Fibroblast of the aortic adventitia (primary cell): ENCODE data around the gene TULP3. TPM values are rescaled to one million over a fixed set of nuclear protein-coding genes. Genes with fewer than 3 reads are reported as not detected.

Experiments
- DNase-seq: peaks from one replicate; pipeline ENCODE4 v3.0.0-alpha.2; 2010; ENCODE audit warnings: low read depth
- H3K4me3 ChIP-seq: 2 replicates; pipeline ENCODE4 v1.5.1; 2011; ENCODE audit warnings: low read depth, mild to moderate bottlenecking, control low read depth, low read length, moderate library complexity
- CTCF ChIP-seq: IDR thresholded peaks from 2 replicates; pipeline ENCODE4 v1.5.1; 2011; ENCODE audit warnings: mild to moderate bottlenecking, low read length, control low read depth, inconsistent platforms; ENCODE audit not compliant: insufficient read depth
- total RNA-seq: library from RNA; depleted of rRNA; stranded (reverse); fragments of >200 nt; gene quantifications from 2 replicates; pipeline ENCODE4 v1.2.3, GENCODE V29; 2012; ENCODE audit warnings: low replicate concordance

Gene TULP3
- total RNA-seq, 1 donor, result 56.6 TPM

- no peak for TF ChIP-seq CTCF
- no peak for DNase-seq
- no peak overlapping the region for H3K4me3 ChIP-seq
These were observed 48.5 kb downstream of the TULP3 start for GRCh38 chr12:2939191-2939590.

GRCh38 chr12:2940564-2940963 is 49.9 kb downstream of the TULP3 start:
- no peak for TF ChIP-seq CTCF
- DNase-seq, result no peak
- no peak overlapping the region for H3K4me3 ChIP-seq

DNA sequence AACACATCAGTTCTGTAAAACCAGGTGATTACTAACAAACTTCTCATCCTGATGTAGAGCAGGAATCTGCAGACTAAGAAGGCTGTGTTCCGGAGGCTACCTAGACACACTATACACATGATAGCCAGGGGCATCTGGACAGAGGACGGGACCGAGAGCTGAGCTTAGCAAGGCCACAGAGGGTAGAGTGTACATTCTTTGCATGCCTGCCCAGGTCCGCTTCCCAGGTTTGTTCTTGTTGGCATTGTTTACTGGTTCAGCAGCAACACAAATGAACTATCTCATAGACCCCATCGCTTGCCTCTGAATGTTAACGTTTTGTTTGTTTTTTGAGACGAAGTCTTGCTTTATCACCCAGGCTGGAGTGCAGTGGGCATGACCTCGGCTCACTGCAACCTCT is 50.8 kb downstream of the TULP3 start:
- no peak for TF ChIP-seq CTCF
- DNase-seq, result no peak
- no peak overlapping the region for H3K4me3 ChIP-seq

- DNase-seq, result peak; percentile 18
- no peak overlapping the region for H3K4me3 ChIP-seq
- peak; percentile 69 for TF ChIP-seq CTCF
These were observed 53.8 kb downstream of the TULP3 start for GRCh38 chr12:2944401-2945047.

GRCh38 chr12:2949411-2949810 is 58.7 kb downstream of the TULP3 start:
- no peak for TF ChIP-seq CTCF
- no peak for DNase-seq

DNA sequence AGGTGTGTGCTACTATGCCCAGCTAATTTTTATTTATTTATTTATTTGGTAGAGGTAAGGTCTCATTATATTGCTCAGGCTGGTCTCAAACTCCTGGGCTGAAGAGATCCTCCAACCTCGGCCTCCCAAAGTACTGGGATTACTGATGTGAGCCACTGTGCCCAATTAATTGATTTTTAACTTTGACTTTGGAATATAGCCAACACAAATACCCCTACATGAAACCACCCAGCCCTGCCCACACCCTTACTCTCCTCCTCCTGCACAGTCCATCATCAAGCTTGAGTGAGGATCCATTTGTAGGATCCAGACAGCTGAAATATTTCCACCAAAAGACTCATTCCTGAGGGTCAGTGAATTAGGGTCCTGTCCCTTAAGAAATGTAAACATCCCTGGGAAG is 65.2 kb downstream of the TULP3 start:
- H3K4me3 ChIP-seq, result no peak overlapping the region
- no peak for DNase-seq
- no peak for TF ChIP-seq CTCF

More at GRCh38 chr12:2949411-2949810, 58.7 kb downstream of the TULP3 start:
- H3K4me3 ChIP-seq, result no peak overlapping the region
